ENCODE results near the gene C6orf89.

DNA sequence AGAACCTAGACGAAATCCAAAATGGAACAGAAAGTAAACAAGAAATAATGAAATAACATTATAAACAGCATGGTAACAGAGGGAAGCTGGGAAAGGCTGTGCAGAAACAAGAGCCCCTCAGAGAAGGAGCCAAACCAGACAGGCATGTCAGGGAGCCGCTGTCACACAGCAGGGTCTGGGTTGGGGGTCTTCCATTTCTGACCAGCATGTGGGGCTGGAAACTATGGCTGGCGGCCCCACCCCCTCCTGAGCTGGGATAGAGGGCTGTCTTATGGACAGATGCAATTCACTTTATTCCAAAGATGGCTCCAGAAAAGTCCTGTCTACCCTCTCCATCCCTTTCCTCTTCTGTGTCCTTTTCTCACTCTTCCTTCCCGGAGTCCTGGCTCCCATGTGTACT, 27.3 kb downstream of the C6orf89 start:
- TF ChIP-seq, protein P1, sequence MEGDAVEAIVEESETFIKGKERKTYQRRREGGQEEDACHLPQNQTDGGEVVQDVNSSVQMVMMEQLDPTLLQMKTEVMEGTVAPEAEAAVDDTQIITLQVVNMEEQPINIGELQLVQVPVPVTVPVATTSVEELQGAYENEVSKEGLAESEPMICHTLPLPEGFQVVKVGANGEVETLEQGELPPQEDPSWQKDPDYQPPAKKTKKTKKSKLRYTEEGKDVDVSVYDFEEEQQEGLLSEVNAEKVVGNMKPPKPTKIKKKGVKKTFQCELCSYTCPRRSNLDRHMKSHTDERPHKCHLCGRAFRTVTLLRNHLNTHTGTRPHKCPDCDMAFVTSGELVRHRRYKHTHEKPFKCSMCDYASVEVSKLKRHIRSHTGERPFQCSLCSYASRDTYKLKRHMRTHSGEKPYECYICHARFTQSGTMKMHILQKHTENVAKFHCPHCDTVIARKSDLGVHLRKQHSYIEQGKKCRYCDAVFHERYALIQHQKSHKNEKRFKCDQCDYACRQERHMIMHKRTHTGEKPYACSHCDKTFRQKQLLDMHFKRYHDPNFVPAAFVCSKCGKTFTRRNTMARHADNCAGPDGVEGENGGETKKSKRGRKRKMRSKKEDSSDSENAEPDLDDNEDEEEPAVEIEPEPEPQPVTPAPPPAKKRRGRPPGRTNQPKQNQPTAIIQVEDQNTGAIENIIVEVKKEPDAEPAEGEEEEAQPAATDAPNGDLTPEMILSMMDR (IDR thresholded peaks at IDR 0.05) = no peak
- TF ChIP-seq POLR2A (IDR thresholded peaks at IDR 0.05) = no peak
